Ishikawa (cell line): ENCODE measurements around the gene RETREG3.
A peak's percentile ranks its signal among the peaks of the same experiment; 100 is the strongest.

Source experiments
- CEBPB ChIP-seq: IDR thresholded peaks from 2 replicates; pipeline ENCODE4 v1.6.1; 2012
- RAD21 ChIP-seq: IDR thresholded peaks from 2 replicates; pipeline ENCODE4 v1.6.1; 2012; ENCODE audit warnings: low read depth
- TAF1 ChIP-seq: IDR thresholded peaks from 2 replicates; pipeline ENCODE4 v1.6.1; 2012; ENCODE audit warnings: low read depth, mild to moderate bottlenecking
- TEAD4 ChIP-seq: IDR thresholded peaks from 2 replicates; pipeline ENCODE4 v1.6.1; 2012
- USF1 ChIP-seq: IDR thresholded peaks from 2 replicates; pipeline ENCODE4 v1.6.1; 2012
- TF ChIP-seq, protein P1 (sequence below): IDR thresholded peaks from 2 replicates; pipeline ENCODE4 v1.6.1; 2012

DNA sequence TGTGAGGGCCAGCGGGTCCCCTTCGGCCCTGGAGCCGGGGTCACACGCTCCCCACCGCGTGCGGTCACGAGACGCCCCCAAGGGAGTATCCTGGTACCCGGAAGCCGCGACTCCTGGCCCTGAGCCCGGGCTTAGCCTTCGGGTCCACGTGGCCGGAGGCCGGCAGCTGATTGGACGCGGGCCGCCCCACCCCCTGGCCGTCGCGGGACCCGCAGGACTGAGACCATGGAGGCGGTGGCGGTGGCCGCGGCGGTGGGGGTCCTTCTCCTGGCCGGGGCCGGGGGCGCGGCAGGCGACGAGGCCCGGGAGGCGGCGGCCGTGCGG is 73.2 kb downstream of the RETREG3 start, which contains the start of gene NAGLU:
- no peak for TF ChIP-seq TEAD4
- peak; percentile 98 for TF ChIP-seq USF1
- TF ChIP-seq, protein P1, sequence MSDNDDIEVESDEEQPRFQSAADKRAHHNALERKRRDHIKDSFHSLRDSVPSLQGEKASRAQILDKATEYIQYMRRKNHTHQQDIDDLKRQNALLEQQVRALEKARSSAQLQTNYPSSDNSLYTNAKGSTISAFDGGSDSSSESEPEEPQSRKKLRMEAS, result peak; percentile 58; the same call in 1 of the 2 replicates
- no peak for TF ChIP-seq RAD21
- no peak for TF ChIP-seq TAF1
- no peak for TF ChIP-seq CEBPB
